KOPT-K1 (cell line): ENCODE measurements around the gene GALNT13.

Source experiments
- H3K27ac ChIP-seq: fragments of 200-600 bp; sonication (generic); 2 replicates; pipeline ENCODE4 v1.5.1; 2016; ENCODE audit warnings: antibody characterized with exemption, mild to moderate bottlenecking, low read depth, low read length; ENCODE audit not compliant: poor library complexity, severe bottlenecking
- H3K36me3 ChIP-seq: fragments of 200-600 bp; sonication (generic); 2 replicates; pipeline ENCODE4 v1.5.1; 2017; ENCODE audit warnings: antibody characterized with exemption, mild to moderate bottlenecking, low read length, moderate library complexity; ENCODE audit not compliant: insufficient read depth
- H3K9me3 ChIP-seq: fragments of 200-600 bp; sonication (generic); 2 replicates; pipeline ENCODE4 v1.5.1; 2017; ENCODE audit warnings: antibody characterized with exemption, low read length, mild to moderate bottlenecking; ENCODE audit not compliant: insufficient read depth, poor library complexity, severe bottlenecking

Gene GALNT13

DNA sequence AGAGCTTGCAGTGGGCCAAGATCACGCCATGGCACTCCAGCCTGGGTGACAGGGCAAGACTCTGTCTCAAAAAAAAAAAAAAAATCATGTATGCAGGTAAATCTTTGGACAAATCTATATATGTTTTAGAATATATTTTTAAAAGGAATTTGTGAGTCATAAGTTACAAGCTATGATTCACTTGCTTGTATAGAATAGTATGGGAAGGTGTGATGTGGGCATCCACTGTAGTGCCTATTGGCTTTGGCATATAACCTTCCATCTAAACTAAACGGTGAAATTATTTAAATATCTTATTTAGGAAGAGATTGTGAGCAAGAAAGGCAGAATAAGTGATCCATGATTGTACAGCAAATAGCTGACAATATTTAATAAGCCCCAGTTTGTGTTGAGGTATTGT is 261.1 kb downstream of the GALNT13 start:
- no peaks in the 10 kb centered on the region for H3K9me3 ChIP-seq
- no peaks in the 10 kb centered on the region for H3K36me3 ChIP-seq
- no peak overlapping the region for H3K27ac ChIP-seq

DNA sequence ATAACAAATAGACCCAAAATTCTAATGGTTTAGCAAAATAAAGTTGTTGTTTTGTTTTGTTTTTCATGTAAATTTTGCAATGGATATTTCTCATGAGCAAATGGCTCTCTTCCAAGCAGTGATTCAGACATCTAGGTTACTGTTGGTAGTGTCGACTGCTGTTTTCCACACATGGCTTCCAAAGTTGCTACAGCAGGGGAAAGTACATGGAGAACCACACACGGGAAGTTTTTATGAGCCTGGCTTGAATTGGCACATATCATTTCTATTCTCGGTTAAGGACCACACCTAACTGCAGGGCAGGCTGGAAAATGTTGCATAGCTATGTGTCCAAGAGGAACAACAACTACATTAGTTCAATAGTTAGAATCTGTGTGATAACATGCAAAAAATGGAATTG is 262.1 kb downstream of the GALNT13 start:
- H3K9me3 ChIP-seq = no peaks in the 10 kb centered on the region
- no peak overlapping the region for H3K27ac ChIP-seq
- H3K36me3 ChIP-seq = no peaks in the 10 kb centered on the region

DNA sequence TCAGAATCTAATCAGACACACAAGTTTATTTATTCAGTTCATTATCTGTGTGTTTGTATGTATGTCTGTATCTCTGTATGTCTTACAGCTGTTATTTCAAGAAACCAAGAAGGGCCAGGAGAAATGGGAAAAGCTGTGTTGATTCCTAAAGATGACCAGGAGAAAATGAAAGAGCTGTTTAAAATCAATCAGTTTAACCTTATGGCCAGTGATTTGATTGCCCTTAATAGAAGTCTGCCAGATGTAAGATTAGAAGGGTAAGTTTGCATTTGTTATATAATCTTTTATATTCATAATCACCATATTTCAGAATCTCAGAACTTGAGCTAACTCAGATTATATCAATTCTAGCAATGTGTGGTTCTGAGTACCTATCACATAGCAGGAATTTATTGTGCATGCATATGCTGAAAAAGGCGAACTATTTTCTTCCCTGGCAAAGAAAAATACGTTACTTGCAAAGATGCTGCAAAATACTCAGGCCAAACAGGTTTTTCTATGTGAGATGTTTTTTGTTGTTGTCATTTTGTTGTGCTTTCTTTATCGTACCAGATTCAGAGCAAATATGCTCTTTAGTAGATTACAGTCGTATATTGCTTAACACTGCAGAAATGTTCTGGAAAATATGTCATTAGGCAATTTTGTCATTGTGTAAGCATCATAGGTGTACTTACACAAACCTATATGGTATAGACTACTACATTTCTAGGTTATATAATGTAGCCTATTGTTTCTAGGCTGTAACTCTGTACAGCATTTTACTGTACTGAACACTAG is 268.7 kb downstream of the GALNT13 start:
- no peak overlapping the region for H3K27ac ChIP-seq
- no peaks in the 10 kb centered on the region for H3K9me3 ChIP-seq
- H3K36me3 ChIP-seq = no peaks in the 10 kb centered on the region

DNA sequence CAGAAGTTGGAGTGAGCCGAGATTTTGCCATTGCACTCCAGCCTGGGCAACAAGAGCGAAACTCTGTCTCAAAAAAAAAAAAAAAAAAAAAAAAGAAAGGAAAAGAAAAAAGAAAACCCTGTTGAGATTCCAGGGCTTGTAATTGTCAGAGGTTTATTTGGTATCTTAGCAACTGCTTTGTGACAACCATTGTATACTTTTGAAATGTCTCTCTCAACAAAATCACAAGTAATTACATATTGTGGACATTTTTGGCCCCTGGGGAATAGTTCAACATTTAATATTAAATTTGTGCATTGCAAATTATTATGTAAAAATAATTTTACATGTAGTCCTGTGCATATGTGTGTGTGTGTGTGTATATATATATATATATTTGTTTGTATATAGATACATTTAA is 270.8 kb downstream of the GALNT13 start:
- no peak overlapping the region for H3K27ac ChIP-seq
- no peaks in the 10 kb centered on the region for H3K36me3 ChIP-seq
- no peaks in the 10 kb centered on the region for H3K9me3 ChIP-seq

DNA sequence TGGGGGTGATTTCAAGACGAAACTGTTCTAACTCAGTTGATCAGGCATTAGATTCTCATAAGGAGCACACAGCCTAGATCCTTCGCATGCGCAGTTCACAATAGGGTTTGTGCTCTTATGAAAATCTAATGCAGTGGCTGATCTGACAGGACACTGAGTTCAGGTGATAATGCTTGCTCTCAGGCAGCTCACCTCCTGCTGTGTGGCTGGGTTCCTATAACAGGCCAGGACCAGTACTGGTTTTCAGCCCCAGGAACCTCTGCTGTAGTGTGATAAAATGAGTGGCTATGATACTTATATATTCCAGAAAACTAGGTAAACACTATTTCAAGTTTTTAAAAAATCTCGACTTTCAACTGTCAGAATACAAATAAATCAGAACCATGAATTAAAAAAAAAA is 271.4 kb downstream of the GALNT13 start:
- H3K27ac ChIP-seq = no peak overlapping the region
- H3K9me3 ChIP-seq = no peaks in the 10 kb centered on the region
- H3K36me3 ChIP-seq = no peaks in the 10 kb centered on the region

DNA sequence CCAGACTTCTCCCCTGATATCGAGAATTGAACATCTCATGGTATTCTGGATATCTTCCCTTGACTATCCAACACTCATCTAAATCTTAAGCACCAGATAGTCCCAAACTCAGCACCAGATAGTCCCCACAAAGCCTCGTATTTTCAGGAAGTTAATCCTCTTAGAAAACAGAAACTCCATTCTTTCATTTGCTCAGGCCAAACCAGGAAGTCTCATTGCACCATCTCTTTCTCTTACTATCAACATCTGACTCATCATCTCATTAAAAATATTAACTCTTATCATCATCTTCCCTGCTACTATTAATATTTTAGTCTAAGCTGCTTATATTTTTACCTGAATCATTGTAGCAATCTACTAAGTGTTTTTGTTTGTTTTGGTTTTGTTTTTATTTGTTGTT is 286.4 kb downstream of the GALNT13 start:
- Histone ChIP-seq H3K27ac (no peak overlapping the region), H3K36me3 (no peaks in the 10 kb centered on the region), H3K9me3 (no peaks in the 10 kb centered on the region)

DNA sequence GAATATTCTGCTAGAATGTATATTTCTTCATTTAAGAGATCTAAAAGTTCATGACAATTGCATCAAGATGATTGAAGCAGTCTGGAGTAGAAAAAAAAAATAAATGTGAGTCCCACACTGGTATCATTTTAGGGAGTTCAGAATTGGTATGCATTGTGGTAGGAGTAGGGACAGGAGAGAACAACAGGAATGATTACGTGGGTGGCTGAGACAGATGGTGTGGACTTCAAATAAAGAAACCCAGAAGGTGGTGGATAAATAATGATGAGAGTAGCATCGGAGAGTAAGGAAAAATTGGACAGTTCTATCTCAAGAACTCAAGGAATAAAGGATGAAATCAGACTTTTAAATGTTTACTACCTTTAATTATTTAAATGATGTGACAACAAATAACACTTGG is 289.6 kb downstream of the GALNT13 start:
- Histone ChIP-seq H3K9me3 (no peaks in the 10 kb centered on the region), H3K36me3 (no peaks in the 10 kb centered on the region), H3K27ac (no peak overlapping the region)

DNA sequence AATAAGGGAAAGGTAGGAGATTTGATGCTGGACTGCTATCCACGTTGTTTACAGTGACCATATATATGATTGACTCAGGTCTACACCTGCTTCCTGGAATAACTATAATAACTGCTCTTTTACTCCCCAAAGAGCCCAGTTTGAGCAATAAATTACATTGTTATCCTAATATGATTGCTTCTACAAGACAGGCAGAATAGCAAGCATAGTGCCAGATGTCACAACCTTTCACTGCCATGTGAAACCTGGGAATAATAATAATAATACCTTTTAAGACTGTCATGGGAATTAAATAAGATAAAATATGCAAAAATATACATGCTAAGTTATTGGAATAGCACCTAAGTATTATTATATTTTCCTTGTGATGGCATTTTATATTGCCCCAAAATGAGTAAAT is 298.7 kb downstream of the GALNT13 start:
- Histone ChIP-seq H3K36me3 (no peaks in the 10 kb centered on the region), H3K27ac (no peak overlapping the region), H3K9me3 (no peaks in the 10 kb centered on the region)

DNA sequence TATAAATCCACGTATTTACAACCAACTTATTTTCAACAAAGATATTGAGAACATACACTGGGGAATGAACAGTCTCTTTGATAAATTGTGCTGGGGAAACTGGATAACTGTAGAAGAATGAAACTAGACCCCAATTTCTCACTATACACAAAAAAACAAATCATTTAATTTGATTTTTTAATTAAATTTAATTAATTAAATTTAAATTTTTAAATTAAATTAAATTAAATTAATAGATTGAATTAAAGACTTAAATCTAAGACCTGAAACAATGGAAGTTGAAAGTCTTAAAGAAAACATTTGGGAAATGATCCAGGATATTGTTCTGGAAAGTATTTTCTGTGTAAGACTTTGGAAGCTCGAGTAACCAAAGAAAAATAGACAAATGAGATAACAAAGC is 301.4 kb downstream of the GALNT13 start:
- Histone ChIP-seq H3K9me3 (no peaks in the 10 kb centered on the region), H3K36me3 (no peaks in the 10 kb centered on the region), H3K27ac (no peak overlapping the region)

DNA sequence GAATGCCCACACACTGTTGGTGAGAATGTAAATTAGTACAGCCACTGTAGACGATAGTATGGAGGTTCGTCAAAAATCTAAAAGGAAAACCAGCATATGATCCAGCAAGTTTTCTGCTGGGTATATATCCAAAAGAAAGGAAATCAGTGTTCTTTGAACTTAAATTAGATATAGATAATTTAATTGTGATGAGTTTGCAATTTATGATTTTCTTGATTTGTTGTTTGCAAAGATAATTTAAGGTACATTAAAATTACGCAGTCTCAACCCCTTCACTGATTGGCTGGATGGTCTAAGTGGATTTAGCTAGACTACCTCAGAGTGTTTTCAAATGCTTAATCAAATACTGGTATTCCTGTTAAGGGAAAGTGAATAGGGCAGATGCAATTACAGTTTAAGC is 302.2 kb downstream of the GALNT13 start:
- Histone ChIP-seq H3K9me3 (no peaks in the 10 kb centered on the region), H3K27ac (no peak overlapping the region), H3K36me3 (no peaks in the 10 kb centered on the region)

DNA sequence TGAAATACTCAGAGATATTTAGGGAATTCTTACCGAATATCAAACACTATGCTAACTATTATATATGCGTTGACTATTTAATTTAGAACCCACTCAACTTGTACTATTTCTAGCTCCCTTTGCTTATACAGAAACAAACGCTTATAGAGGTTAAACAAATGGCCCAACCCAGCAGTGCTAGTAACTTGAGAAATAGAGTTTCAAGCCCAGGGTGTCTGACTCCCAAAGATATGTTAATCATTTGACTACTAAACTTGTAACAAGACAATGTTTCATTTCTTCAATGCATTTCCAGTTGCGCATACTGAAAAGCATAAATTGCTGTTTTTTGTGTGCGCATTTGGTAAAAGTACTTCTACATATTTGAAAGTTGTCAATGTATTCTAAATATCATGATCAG is 310.3 kb downstream of the GALNT13 start:
- H3K9me3 ChIP-seq = no peaks in the 10 kb centered on the region
- no peak overlapping the region for H3K27ac ChIP-seq
- H3K36me3 ChIP-seq = no peaks in the 10 kb centered on the region

DNA sequence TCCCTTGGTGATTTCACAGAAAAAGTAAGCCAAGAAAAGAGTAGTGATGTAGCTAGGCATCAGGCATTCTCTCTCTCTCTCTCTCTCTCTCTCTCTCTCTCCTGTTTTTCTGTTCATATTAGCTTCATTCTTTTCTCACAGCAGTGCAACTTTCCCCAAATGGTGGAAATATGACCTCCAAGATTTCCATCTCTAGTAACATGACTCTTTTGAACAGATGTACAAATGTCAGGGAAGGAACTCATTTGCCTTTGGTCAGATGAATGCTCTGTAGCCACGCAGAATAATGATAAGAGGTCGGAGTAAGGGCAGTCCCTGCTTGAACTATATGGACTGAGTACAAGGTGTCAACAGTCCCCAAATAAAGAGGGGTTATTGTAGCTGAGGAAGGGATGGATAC is 316.2 kb downstream of the GALNT13 start:
- Histone ChIP-seq H3K27ac (no peak overlapping the region), H3K9me3 (no peaks in the 10 kb centered on the region), H3K36me3 (no peaks in the 10 kb centered on the region)

DNA sequence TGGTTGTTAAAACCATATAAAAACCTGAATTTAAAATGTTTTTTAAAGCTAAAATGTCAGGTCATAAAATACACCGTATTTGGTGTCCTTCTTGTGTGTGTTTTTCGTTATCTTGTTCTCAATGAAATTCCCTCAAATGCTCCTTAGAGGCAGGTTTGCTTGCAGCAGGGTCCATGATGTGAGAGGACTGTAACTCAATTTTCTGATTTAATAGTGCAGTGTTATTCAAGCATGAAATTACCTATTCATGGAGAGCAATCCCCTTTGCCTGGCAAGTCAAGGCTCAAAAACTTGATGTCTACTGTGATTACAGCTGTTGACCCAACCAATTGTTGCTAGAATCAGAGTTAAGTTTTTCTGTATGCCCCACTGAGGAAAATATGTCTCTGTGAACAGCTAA is 318.2 kb downstream of the GALNT13 start:
- H3K27ac ChIP-seq = no peak overlapping the region
- H3K36me3 ChIP-seq = no peaks in the 10 kb centered on the region
- no peaks in the 10 kb centered on the region for H3K9me3 ChIP-seq

DNA sequence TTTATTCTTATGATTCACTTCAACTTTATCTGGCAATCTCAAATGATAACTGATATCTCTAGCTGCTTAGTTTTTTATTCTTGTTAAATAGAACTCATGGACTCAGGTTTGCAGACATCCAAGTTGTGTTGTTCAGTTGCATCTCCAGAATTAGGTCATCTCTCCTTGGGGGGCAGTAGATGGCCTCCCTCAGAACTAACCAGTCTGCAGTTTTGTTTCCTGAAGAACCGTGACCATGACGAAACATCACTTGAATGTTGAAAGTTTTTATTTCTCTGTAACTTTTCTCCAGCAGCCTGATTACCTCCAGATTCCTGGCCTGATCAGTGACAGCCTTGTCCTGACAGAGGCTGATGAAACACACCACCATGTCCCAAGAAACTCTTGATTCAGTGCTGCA is 321.5 kb downstream of the GALNT13 start:
- Histone ChIP-seq H3K27ac (no peak overlapping the region), H3K36me3 (no peaks in the 10 kb centered on the region), H3K9me3 (no peaks in the 10 kb centered on the region)

DNA sequence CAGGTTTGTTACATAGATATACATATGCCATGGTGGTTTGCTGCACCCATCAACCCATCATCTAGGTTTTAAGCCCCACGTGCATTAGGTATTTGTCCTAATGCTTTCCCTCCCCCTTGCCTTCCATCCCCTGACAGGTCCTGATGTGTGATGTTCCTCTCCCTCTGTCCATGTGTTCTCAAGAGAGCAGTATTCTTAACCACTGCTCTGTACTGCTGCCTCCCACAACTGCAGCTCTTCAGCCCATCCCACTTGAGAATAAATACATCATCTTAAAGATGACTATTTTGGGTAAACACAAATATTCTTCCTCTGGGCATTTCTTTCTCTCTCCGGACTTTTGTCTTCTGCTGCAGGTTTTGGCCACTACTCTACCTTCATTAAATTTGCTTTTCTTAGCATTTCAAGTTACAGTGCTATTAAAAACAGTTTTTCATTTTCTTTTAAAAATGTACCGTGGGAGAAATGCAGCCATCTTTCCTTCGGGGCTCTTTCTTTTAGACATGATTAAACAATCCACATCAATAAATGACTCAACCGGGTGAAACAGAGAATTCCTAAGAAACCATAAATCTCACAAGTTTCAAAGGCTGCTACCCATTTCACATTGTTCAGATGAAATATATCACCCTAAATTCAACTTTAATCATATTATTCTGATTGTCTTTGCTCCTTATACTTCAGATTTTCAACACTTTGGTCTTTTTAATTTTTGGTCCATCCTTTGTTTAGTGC is 323.4 kb downstream of the GALNT13 start:
- no peaks in the 10 kb centered on the region for H3K9me3 ChIP-seq
- no peak overlapping the region for H3K27ac ChIP-seq
- no peaks in the 10 kb centered on the region for H3K36me3 ChIP-seq

DNA sequence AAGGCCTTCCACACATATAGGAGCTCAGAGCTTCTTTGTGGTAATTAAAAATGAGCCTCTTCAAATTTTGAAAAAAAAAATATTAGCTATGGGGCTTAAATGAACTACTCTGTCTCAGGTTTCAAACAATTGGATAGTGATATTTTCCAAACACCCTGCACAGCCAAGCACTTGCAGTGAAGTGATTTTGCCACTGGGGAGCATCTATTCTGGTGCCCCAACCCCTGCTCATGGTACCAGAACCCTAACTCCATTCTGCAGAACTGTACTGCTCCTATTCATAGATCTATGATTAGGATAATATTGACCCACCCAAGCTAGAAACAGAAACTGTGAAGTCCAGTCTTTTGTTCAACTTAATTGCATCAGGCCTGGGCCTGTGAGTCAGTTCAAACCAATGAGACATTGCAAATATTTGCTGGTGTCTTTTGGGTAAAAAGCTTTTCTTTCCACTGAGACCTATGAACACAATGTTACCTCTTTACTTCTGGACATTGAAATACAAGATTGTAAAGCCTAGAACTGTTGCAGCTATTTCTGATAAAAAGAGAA is 324.0 kb downstream of the GALNT13 start:
- Histone ChIP-seq H3K36me3 (no peaks in the 10 kb centered on the region), H3K9me3 (no peaks in the 10 kb centered on the region), H3K27ac (no peak overlapping the region)
